Measurements from ENCODE around the gene ACRBP. TPM values are rescaled to one million over a fixed set of nuclear protein-coding genes. Genes with fewer than 3 reads are reported as not detected.

Gene ACRBP
- total RNA-seq, 2 donors from 2014 or later, result 5.1 to 9.1 TPM

DNA sequence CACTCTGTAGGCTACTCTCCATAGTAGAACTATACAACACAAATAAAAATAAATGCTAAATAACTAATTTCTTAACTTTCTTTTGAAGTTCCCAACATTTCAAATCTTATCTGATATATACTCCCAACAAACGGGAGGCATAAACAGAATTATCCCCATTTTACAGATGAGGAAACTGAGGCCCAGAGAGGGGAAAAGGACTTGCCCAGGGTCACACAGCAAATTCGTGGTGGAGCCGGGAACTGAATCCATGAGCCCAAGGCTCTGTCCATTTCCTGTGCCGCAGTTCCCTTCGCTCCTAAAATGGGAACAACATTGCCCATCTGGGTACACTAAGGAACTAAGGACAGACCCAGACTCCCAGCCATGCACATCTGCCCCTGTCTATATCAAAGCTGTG is 29.7 kb upstream of the ACRBP start:
- H3K27me3 ChIP-seq (replicated peaks; ENCODE audit: insufficient read depth), result no peaks in the 10 kb centered on the region
- DNase-seq (ENCODE audit: low spot score), result no peak
- no peak for ATAC-seq (ENCODE audit: insufficient number of reproducible peaks, low FRiP score, low read depth)
- H3K9me3 ChIP-seq, result no peaks in the 10 kb centered on the region
- H3K27ac ChIP-seq, result no peak overlapping the region
- H3K4me3 ChIP-seq, result no peak overlapping the region
- H3K4me1 ChIP-seq (ENCODE audit: control insufficient read depth in 1 of 2, low read depth in 2 of 2), result no peaks in the 10 kb centered on the region
- no peak for TF ChIP-seq CTCF (IDR thresholded peaks at IDR 0.05)
- peaks cover 55% of the 10 kb centered on the region for H3K36me3 ChIP-seq

GRCh38 chr12:6672143-6672542 is 24.9 kb upstream of the ACRBP start:
- no peaks in the 10 kb centered on the region for H3K27me3 ChIP-seq (replicated peaks; ENCODE audit: insufficient read depth)
- no peaks in the 10 kb centered on the region for H3K9me3 ChIP-seq
- no peak overlapping the region for H3K4me3 ChIP-seq
- TF ChIP-seq CTCF (IDR thresholded peaks at IDR 0.05), result no peak
- peaks cover 70% of the 10 kb centered on the region for H3K36me3 ChIP-seq
- no peak for ATAC-seq (ENCODE audit: insufficient number of reproducible peaks, low FRiP score, low read depth)
- H3K27ac ChIP-seq, result no peak overlapping the region
- DNase-seq (ENCODE audit: low spot score), result no peak
- H3K4me1 ChIP-seq (ENCODE audit: control insufficient read depth in 1 of 2, low read depth in 2 of 2), result no peaks in the 10 kb centered on the region

- H3K27me3 ChIP-seq (replicated peaks; ENCODE audit: insufficient read depth), result no peaks in the 10 kb centered on the region
- no peak overlapping the region for H3K4me3 ChIP-seq
- peaks cover 55% of the 10 kb centered on the region for H3K36me3 ChIP-seq
- H3K4me1 ChIP-seq (ENCODE audit: control insufficient read depth in 1 of 2, low read depth in 2 of 2), result no peaks in the 10 kb centered on the region
- ATAC-seq (ENCODE audit: insufficient number of reproducible peaks, low FRiP score, low read depth) (no peak), DNase-seq (ENCODE audit: low spot score) (no peak)
- TF ChIP-seq CTCF (IDR thresholded peaks at IDR 0.05), result no peak
- no peak overlapping the region for H3K27ac ChIP-seq
- no peaks in the 10 kb centered on the region for H3K9me3 ChIP-seq
Observed at GRCh38 chr12:6667559-6668210, 20.5 kb upstream of the ACRBP start.

DNA sequence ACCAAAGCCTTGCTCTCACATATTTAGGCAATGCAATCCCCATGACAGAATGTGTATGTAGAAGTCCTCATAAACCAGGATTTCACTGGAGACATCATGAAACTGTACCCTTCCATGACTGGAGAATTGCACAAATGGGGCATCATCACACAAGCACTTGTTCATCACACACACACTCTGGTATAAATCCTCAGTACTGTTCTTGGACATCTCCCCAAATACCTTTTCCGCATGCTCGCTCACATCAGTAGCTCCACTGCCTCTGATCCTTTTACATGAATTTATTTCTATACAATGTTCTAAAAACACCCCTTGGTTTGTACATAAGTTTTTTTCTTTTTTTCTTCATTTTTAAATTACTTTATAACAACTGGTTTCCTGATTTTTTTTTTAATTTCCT is 19.0 kb upstream of the ACRBP start:
- Histone ChIP-seq H3K27me3 (replicated peaks; ENCODE audit: insufficient read depth) (no peaks in the 10 kb centered on the region), H3K27ac (no peak overlapping the region), H3K4me3 (no peak overlapping the region), H3K9me3 (no peaks in the 10 kb centered on the region), H3K4me1 (ENCODE audit: control insufficient read depth in 1 of 2, low read depth in 2 of 2) (peaks cover 8 to 11% of the 10 kb centered on the region in 2 donors), H3K36me3 (peaks cover 40% of the 10 kb centered on the region)
- TF ChIP-seq CTCF (IDR thresholded peaks at IDR 0.05), result no peak
- ATAC-seq (ENCODE audit: insufficient number of reproducible peaks, low FRiP score, low read depth) (no peak), DNase-seq (ENCODE audit: low spot score) (no peak)

DNA sequence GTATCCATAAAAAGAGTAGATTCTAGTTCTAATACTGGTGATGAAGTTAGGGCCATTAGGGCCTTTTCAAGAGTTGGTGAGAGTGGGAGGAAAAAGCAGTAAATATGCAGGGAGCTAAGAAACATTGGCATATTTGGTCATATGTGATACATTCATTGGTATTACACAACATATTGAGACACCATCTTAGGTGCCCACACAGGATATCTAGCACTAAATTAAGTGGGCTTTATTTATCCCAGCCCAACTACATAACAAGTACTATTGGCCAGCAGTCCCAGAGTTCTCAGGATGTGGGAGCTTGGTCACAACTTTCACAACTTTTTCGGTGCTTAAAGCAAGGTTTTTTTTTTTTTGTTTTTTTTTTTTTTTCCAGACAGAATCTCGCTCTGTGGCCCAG is 17.7 kb upstream of the ACRBP start:
- ATAC-seq (ENCODE audit: insufficient number of reproducible peaks, low FRiP score, low read depth) (no peak), DNase-seq (ENCODE audit: low spot score) (no peak)
- peaks cover 28% of the 10 kb centered on the region for H3K36me3 ChIP-seq
- H3K27me3 ChIP-seq (replicated peaks; ENCODE audit: insufficient read depth), result no peaks in the 10 kb centered on the region
- H3K4me3 ChIP-seq, result no peak overlapping the region
- H3K27ac ChIP-seq, result no peak overlapping the region
- no peaks in the 10 kb centered on the region for H3K9me3 ChIP-seq
- peaks cover 8 to 15% of the 10 kb centered on the region in 2 donors for H3K4me1 ChIP-seq (ENCODE audit: control insufficient read depth in 1 of 2, low read depth in 2 of 2)
- TF ChIP-seq CTCF (IDR thresholded peaks at IDR 0.05), result no peak
